ENCODE measurements around the gene KCND3.

DNA sequence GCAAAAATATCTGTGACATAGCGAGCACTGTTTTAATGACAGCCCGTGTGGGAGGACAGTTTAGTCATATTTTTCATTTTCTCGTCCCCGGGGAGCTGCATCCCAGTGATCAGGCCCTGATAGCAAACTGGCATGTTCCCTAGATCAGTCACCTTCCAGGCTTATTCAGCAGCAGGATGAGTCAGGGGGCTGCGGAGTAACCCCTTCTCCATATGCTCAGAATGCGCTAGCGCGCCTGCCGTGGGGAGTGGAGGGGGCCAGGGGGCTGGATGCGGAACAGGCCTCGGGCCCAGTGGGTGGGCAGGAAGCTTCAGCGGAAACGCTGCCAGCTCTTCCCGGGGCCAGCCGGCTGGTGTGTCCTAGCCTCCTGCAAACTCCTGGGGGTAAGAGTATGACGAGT, 94.0 kb downstream of the KCND3 start:
- TF ChIP-seq, protein P1, sequence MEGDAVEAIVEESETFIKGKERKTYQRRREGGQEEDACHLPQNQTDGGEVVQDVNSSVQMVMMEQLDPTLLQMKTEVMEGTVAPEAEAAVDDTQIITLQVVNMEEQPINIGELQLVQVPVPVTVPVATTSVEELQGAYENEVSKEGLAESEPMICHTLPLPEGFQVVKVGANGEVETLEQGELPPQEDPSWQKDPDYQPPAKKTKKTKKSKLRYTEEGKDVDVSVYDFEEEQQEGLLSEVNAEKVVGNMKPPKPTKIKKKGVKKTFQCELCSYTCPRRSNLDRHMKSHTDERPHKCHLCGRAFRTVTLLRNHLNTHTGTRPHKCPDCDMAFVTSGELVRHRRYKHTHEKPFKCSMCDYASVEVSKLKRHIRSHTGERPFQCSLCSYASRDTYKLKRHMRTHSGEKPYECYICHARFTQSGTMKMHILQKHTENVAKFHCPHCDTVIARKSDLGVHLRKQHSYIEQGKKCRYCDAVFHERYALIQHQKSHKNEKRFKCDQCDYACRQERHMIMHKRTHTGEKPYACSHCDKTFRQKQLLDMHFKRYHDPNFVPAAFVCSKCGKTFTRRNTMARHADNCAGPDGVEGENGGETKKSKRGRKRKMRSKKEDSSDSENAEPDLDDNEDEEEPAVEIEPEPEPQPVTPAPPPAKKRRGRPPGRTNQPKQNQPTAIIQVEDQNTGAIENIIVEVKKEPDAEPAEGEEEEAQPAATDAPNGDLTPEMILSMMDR (IDR thresholded peaks at IDR 0.05; ENCODE audit: low read depth, low read length): no peak
- TF ChIP-seq POLR2A (IDR thresholded peaks at IDR 0.05; ENCODE audit: extremely low read depth, insufficient read length): no peak

Measured in NB4 (cell line).